Thymus (tissue), 11 donors: ENCODE results near the gene CD58. TPM values are rescaled to one million over a fixed set of nuclear protein-coding genes. Genes with fewer than 3 reads are reported as not detected.
"Not testable (repeated sequence)": the region's sequence is repeated elsewhere in the genome, so short reads cannot be mapped to it uniquely, and the experiment has no call there.

ENCODE experiments used
- DNase-seq, 9 donors: peaks; one replicate each; pipeline ENCODE4 v3.0.0-alpha.2; 2013; ENCODE audit warnings: low spot score in 9 of 9, low read depth in 6 of 9, missing footprints in 1 of 9
- H3K27ac ChIP-seq, 2 donors: one replicate each; pipeline ENCODE4 v1.5.1; 2013; ENCODE audit warnings: control low read depth in 1 of 2, low read depth in 1 of 2, low read length in 1 of 2, mild to moderate bottlenecking in 1 of 2, moderate library complexity in 1 of 2
- H3K27me3 ChIP-seq, 2 donors: one replicate each; pipeline ENCODE4 v1.5.1; 2013; ENCODE audit warnings: low read length in 1 of 2; ENCODE audit not compliant: control insufficient read depth in 2 of 2, insufficient read depth in 1 of 2
- H3K36me3 ChIP-seq, 2 donors: one replicate each; pipeline ENCODE4 v1.5.1; 2013; ENCODE audit warnings: low read length in 1 of 2, mild to moderate bottlenecking in 1 of 2, moderate library complexity in 1 of 2; ENCODE audit not compliant: control insufficient read depth in 2 of 2, insufficient read depth in 2 of 2
- H3K4me1 ChIP-seq, 2 donors: one replicate each; pipeline ENCODE4 v1.5.1; 2013; ENCODE audit warnings: low read length in 2 of 2; ENCODE audit not compliant: control insufficient read depth in 2 of 2, insufficient read depth in 2 of 2
- H3K4me3 ChIP-seq, 2 donors: one replicate each; pipeline ENCODE4 v1.5.1; 2013; ENCODE audit warnings: low read length in 2 of 2, control low read depth in 1 of 2, mild to moderate bottlenecking in 1 of 2
- H3K9me3 ChIP-seq, 2 donors: one replicate each; pipeline ENCODE4 v1.5.1; 2013; ENCODE audit warnings: low read length in 1 of 2, mild to moderate bottlenecking in 1 of 2; ENCODE audit not compliant: control insufficient read depth in 2 of 2, insufficient read depth in 1 of 2
- WGBS: extraction: QIAGEN DNeasy Blood & Tissue Kit; methylation state at CpG from one replicate; pipeline ENCODE4 v1.1.7; 2013; 5-methylcytosine and 5-hydroxymethylcytosine counted together
- polyA plus RNA-seq: library from polyadenylated mRNA; stranded (reverse); fragments of 200-250 nt; gene quantifications from one replicate; pipeline ENCODE4 v1.2.3, GENCODE V29; 2013
- total RNA-seq: library from RNA; stranded (reverse); fragments of 120-200 nt; gene quantifications from one replicate; pipeline ENCODE4 v1.2.4, GENCODE V29; 2013
- donor health status: healthy.

CD58 gene
- total and polyA plus RNA-seq, 2 donors: 12.7 to 24.6 TPM

GRCh38 chr1:116607463-116607862 is 36.6 kb upstream of the CD58 start:
- DNase-seq, H3K27me3 ChIP-seq, H3K4me1 ChIP-seq, H3K27ac ChIP-seq, H3K4me3 ChIP-seq, H3K9me3 ChIP-seq, H3K36me3 ChIP-seq: not testable (repeated sequence)
- WGBS: 81% methylated on average over 1 of the region's 1 CpG

- H3K9me3 ChIP-seq, H3K4me3 ChIP-seq, DNase-seq, H3K27ac ChIP-seq, H3K36me3 ChIP-seq, H3K27me3 ChIP-seq, H3K4me1 ChIP-seq: not testable (repeated sequence)
- WGBS: 42% methylated on average over 7 of the region's 8 CpGs
These were observed 35.2 kb upstream of the CD58 start for GRCh38 chr1:116606067-116606466.

GRCh38 chr1:116605315-116605714 is 34.5 kb upstream of the CD58 start:
- Histone ChIP-seq H3K9me3 (no peaks in the 10 kb centered on the region), H3K36me3 (no peaks in the 10 kb centered on the region), H3K4me3 (no peak overlapping the region), H3K27me3 (no peaks in the 10 kb centered on the region), H3K4me1 (no peaks in the 10 kb centered on the region), H3K27ac (no peak overlapping the region)
- 100% methylated on average over 1 of the region's 1 CpG for WGBS
- no peak for DNase-seq

GRCh38 chr1:116604408-116604807 is 33.6 kb upstream of the CD58 start:
- H3K27ac ChIP-seq, DNase-seq, H3K4me3 ChIP-seq, H3K27me3 ChIP-seq, H3K9me3 ChIP-seq, H3K4me1 ChIP-seq, H3K36me3 ChIP-seq: not testable (repeated sequence)
- 97% methylated on average over 6 of the region's 6 CpGs for WGBS

GRCh38 chr1:116603646-116604045 is 32.8 kb upstream of the CD58 start:
- not testable (repeated sequence) for H3K27me3 ChIP-seq, H3K4me3 ChIP-seq, H3K36me3 ChIP-seq, DNase-seq, H3K27ac ChIP-seq, H3K9me3 ChIP-seq, H3K4me1 ChIP-seq
- 96% methylated on average over 21 of the region's 21 CpGs for WGBS

- not testable (repeated sequence) for H3K9me3 ChIP-seq, H3K4me1 ChIP-seq, H3K36me3 ChIP-seq, DNase-seq, H3K27me3 ChIP-seq, H3K4me3 ChIP-seq, H3K27ac ChIP-seq
- 100% methylated on average over 2 of the region's 2 CpGs for WGBS
These were observed 28.5 kb upstream of the CD58 start for GRCh38 chr1:116599369-116599768.

GRCh38 chr1:116598420-116599036 is 27.7 kb upstream of the CD58 start:
- H3K27ac ChIP-seq, H3K36me3 ChIP-seq, H3K4me3 ChIP-seq, H3K9me3 ChIP-seq, DNase-seq, H3K4me1 ChIP-seq, H3K27me3 ChIP-seq: not testable (repeated sequence)
- 92% methylated on average over 11 of the region's 11 CpGs for WGBS

- not testable (repeated sequence) for H3K27ac ChIP-seq, H3K4me3 ChIP-seq, DNase-seq, H3K36me3 ChIP-seq, H3K9me3 ChIP-seq, H3K27me3 ChIP-seq, H3K4me1 ChIP-seq
- 69% methylated on average over 2 of the region's 2 CpGs for WGBS
These were observed 26.6 kb upstream of the CD58 start for GRCh38 chr1:116597388-116597787.

GRCh38 chr1:116596742-116597307 is 26.0 kb upstream of the CD58 start:
- H3K27me3 ChIP-seq, H3K4me3 ChIP-seq, DNase-seq, H3K4me1 ChIP-seq, H3K36me3 ChIP-seq, H3K9me3 ChIP-seq, H3K27ac ChIP-seq: not testable (repeated sequence)
- 88% methylated on average over 5 of the region's 5 CpGs for WGBS
